ENCODE data around the gene FCMR. TPM values are rescaled to one million over a fixed set of nuclear protein-coding genes. Genes with fewer than 3 reads are reported as not detected.

FCMR gene
- 1 to 10 TPM in 3 of 4 donors, not detected in 1; 2.5 to 3.3 (median 3.2) TPM for total RNA-seq

DNA sequence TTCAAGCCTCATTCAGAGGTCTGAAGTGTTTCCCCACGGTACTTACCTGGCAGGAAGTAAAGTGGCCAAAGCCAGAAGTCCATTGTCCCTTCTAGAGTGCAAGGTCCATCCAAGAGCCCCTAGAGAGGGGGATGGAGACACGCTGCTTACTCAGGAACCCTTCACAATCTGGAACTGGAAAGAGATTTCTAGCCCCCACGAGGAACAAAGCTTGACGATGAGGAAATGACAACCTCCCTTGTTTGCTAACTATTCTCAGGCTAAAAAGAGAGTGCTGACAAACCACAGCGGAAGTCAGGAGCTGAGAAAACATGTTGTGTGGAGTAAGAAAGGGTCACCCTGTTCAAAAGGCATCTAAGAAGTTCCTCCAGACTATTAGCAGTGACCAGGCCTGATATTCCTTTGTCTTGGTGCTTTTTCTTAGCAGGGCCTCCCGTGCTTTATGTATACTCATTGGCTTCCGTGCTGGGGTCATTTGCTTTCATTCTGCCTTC, at the start of gene FCMR:
FCMR (minus strand) TSS at position 170 of the 494 bp plus-strand sequence; CDS start at position 83, 87 bp downstream.
- Histone ChIP-seq H3K4me3 (peak within 1 kb of the TSS in 1 of 4 donors; percentile 33), H3K9me3 (no peaks in the 10 kb centered on the region), H3K27me3 (no peaks in the 10 kb centered on the region), H3K27ac (replicated peaks in 1 of 4) (no peak within 1 kb of the TSS), H3K36me3 (no peaks in the 10 kb centered on the region), H3K4me1 (no peaks in the 10 kb centered on the region)
- TF ChIP-seq POLR2A (IDR thresholded peaks at IDR 0.05; ENCODE audit: low read depth) (no peak), EP300 (IDR thresholded peaks at IDR 0.05) (no peak), POLR2AphosphoS5 (IDR thresholded peaks at IDR 0.05) (no peak)
- TF ChIP-seq, protein P1, sequence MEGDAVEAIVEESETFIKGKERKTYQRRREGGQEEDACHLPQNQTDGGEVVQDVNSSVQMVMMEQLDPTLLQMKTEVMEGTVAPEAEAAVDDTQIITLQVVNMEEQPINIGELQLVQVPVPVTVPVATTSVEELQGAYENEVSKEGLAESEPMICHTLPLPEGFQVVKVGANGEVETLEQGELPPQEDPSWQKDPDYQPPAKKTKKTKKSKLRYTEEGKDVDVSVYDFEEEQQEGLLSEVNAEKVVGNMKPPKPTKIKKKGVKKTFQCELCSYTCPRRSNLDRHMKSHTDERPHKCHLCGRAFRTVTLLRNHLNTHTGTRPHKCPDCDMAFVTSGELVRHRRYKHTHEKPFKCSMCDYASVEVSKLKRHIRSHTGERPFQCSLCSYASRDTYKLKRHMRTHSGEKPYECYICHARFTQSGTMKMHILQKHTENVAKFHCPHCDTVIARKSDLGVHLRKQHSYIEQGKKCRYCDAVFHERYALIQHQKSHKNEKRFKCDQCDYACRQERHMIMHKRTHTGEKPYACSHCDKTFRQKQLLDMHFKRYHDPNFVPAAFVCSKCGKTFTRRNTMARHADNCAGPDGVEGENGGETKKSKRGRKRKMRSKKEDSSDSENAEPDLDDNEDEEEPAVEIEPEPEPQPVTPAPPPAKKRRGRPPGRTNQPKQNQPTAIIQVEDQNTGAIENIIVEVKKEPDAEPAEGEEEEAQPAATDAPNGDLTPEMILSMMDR (IDR thresholded peaks at IDR 0.05): no peak
- DNase-seq (ENCODE audit: extremely low spot score): no peak
- intact Hi-C loops (cut with DNase I): no loop called here
- 61% methylated on average over 7 of the region's 7 CpGs for WGBS

DNA sequence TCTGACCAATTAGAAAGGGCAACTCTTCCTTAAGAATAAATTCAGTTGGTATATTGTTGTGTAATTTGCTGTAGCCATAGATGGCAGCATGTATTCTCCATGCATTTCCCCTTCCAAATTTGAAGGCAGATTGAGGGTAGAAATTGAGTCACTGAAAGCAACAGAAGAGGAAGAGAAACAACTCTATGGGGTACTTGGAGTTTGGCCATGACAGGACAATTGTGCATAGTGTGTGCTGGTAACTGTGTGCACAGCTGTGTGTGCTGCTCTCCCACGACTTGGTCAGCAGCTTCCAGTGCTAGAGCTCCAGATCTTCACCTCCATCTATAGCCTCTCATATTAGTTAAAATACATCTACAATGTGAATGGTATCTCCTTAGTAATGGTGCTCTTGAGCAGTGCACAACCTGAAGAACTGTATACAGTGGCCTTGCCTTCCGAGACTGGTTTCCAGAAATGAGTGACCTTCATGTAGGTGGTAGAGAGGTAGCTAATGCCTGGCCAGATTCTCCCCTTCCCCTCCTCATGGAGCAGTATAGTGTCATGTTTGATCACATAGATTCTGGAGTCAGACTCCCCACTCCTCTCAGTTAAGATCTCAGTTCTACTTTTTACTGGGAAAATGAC, 49.4 kb upstream of the FCMR start:
- DNase-seq (ENCODE audit: extremely low spot score): no peak
- TF ChIP-seq EP300 (IDR thresholded peaks at IDR 0.05) (no peak), POLR2AphosphoS5 (IDR thresholded peaks at IDR 0.05) (no peak), POLR2A (IDR thresholded peaks at IDR 0.05; ENCODE audit: low read depth) (no peak)
- TF ChIP-seq, protein P1 (IDR thresholded peaks at IDR 0.05): no peak
- WGBS: 73% methylated on average over 2 of the region's 2 CpGs
- H3K9me3 ChIP-seq: no peaks in the 10 kb centered on the region
- peaks cover 0 to 15% (median 0%) of the 10 kb centered on the region in 4 donors for H3K27me3 ChIP-seq
- intact Hi-C loops (cut with DNase I): no loop called here
- no peak overlapping the region for H3K4me3 ChIP-seq
- no peaks in the 10 kb centered on the region for H3K4me1 ChIP-seq
- H3K36me3 ChIP-seq: no peaks in the 10 kb centered on the region
- no peak overlapping the region for H3K27ac ChIP-seq (replicated peaks in 1 of 4)

- DNase-seq (ENCODE audit: extremely low spot score): no peak
- intact Hi-C loops (cut with DNase I): no loop called here
- Histone ChIP-seq H3K4me1 (no peaks in the 10 kb centered on the region), H3K27me3 (peaks cover 0 to 15% (median 0%) of the 10 kb centered on the region in 4 donors), H3K4me3 (no peak within 1 kb of the TSS), H3K9me3 (no peaks in the 10 kb centered on the region), H3K36me3 (no peaks in the 10 kb centered on the region), H3K27ac (replicated peaks in 1 of 4) (no peak within 1 kb of the TSS)
- TF ChIP-seq, protein P1 (IDR thresholded peaks at IDR 0.05): no peak
- TF ChIP-seq POLR2A (IDR thresholded peaks at IDR 0.05; ENCODE audit: low read depth): no peak
- TF ChIP-seq POLR2AphosphoS5 (IDR thresholded peaks at IDR 0.05): no peak
- TF ChIP-seq EP300 (IDR thresholded peaks at IDR 0.05): no peak
- WGBS: 70% methylated on average over 2 of the region's 2 CpGs
Measured at GRCh38 chr1:206970446-206970845, 48.7 kb upstream of the FCMR start, which contains the start of gene FCAMR. Gene FCAMR (minus strand): TSS chr1:206970460. CDS start chr1:206970125, 335 bp downstream.

GRCh38 chr1:206969090-206969489, 47.3 kb upstream of the FCMR start:
- Histone ChIP-seq H3K27me3 (peaks cover 0 to 15% (median 0%) of the 10 kb centered on the region in 4 donors), H3K36me3 (no peaks in the 10 kb centered on the region), H3K9me3 (no peaks in the 10 kb centered on the region), H3K4me3 (no peak overlapping the region), H3K4me1 (no peaks in the 10 kb centered on the region), H3K27ac (replicated peaks in 1 of 4) (no peak overlapping the region)
- intact Hi-C loops (cut with DNase I): no loop called here
- TF ChIP-seq EP300 (IDR thresholded peaks at IDR 0.05) (no peak), POLR2AphosphoS5 (IDR thresholded peaks at IDR 0.05) (no peak), POLR2A (IDR thresholded peaks at IDR 0.05; ENCODE audit: low read depth) (no peak)
- TF ChIP-seq, protein P1 (IDR thresholded peaks at IDR 0.05): no peak
- no peak for DNase-seq (ENCODE audit: extremely low spot score)
- WGBS: 81% methylated on average over 5 of the region's 5 CpGs
